Lung (tissue), 12 donors: ENCODE data around the gene NHS. TPM values are rescaled to one million over a fixed set of nuclear protein-coding genes. Genes with fewer than 3 reads are reported as not detected.
A peak's percentile ranks its signal among the peaks of the same experiment; 100 is the strongest.

Source experiments
- ATAC-seq: fragments of 200-7000 bp; cut with Tn5 transposase; one replicate; pipeline ENCODE4 v1.9.1; 2020; ENCODE audit warnings: moderate number of reproducible peaks; ENCODE audit not compliant: insufficient read depth, low FRiP score
- DNase-seq, 3 donors: peaks; one replicate each; pipeline ENCODE4 v3.0.0-alpha.2; 2013 to 2017
- H3K27ac ChIP-seq, 2 donors: one replicate each; pipeline ENCODE4 v1.5.1; 2013; ENCODE audit warnings: mild to moderate bottlenecking in 2 of 2, moderate library complexity in 2 of 2, control low read depth in 1 of 2, inconsistent platforms in 1 of 2, low read depth in 1 of 2, low read length in 1 of 2
- H3K27me3 ChIP-seq, 3 donors: one replicate each; pipeline ENCODE4 v1.5.1; 2013; ENCODE audit warnings: low read length in 2 of 3; ENCODE audit not compliant: control insufficient read depth in 3 of 3, insufficient read depth in 3 of 3
- H3K36me3 ChIP-seq, 4 donors: one replicate each; pipeline ENCODE4 v1.5.1; 2013; ENCODE audit warnings: low read length in 4 of 4, mild to moderate bottlenecking in 1 of 4, moderate library complexity in 1 of 4; ENCODE audit not compliant: control insufficient read depth in 4 of 4, insufficient read depth in 4 of 4
- H3K4me1 ChIP-seq, 5 donors: one replicate each; pipeline ENCODE4 v1.5.1; 2013; ENCODE audit warnings: low read length in 5 of 5, mild to moderate bottlenecking in 2 of 5, moderate library complexity in 1 of 5; ENCODE audit not compliant: control insufficient read depth in 5 of 5, insufficient read depth in 5 of 5
- H3K4me3 ChIP-seq: one replicate; pipeline ENCODE4 v1.5.1; 2013; ENCODE audit warnings: mild to moderate bottlenecking, control low read depth, moderate library complexity
- H3K9ac ChIP-seq, 2 donors: one replicate each; pipeline ENCODE4 v1.5.1; 2013; ENCODE audit warnings: low read length in 2 of 2, control low read depth in 1 of 2; ENCODE audit not compliant: insufficient read depth in 1 of 2
- H3K9me3 ChIP-seq, 4 donors: one replicate each; pipeline ENCODE4 v1.5.1; 2013; ENCODE audit warnings: low read length in 3 of 4, mild to moderate bottlenecking in 1 of 4, moderate library complexity in 1 of 4; ENCODE audit not compliant: control insufficient read depth in 4 of 4, insufficient read depth in 3 of 4
- CTCF ChIP-seq: IDR thresholded peaks from 2 replicates; pipeline ENCODE4 v1.5.1; 2012; ENCODE audit warnings: mild to moderate bottlenecking; ENCODE audit errors: control extremely low read depth, extremely low read depth
- WGBS, 2 donors: extraction: QIAGEN DNeasy Blood & Tissue Kit; methylation state at CpG; one replicate each; pipeline ENCODE4 v1.1.7; 2013; 5-methylcytosine and 5-hydroxymethylcytosine counted together
- polyA plus RNA-seq, 2 donors: library from polyadenylated mRNA; stranded (reverse); fragments of 200-250 nt; gene quantifications; one replicate each; pipeline ENCODE4 v1.2.1, GENCODE V29; 2013
- total RNA-seq, 2 donors: library from RNA; depleted of rRNA in 1 of 2; stranded (reverse); fragments of >200 nt in 1 of 2; gene quantifications; one replicate each; pipeline ENCODE4 v1.2.1, GENCODE V29; 2014 to 2021
- donor health status: control.
- donor health status: control.
- donor health status: Bipolar disorder and iron deficiency.
- donor health status: healthy.
- donor health status: DM: yes; HTN: yes; CAD: no.

NHS gene
- total and polyA plus RNA-seq, 4 donors, result 0.46 to 2.0 (median 1.4) TPM

- Histone ChIP-seq H3K9ac (no peak overlapping the region), H3K27me3 (peaks cover 0 to 49% (median 18%) of the 10 kb centered on the region in 3 donors), H3K4me1 (peaks cover 0 to 22% (median under 1%) of the 10 kb centered on the region in 5 donors), H3K36me3 (no peaks in the 10 kb centered on the region), H3K9me3 (peaks cover 0 to 2% (median 0%) of the 10 kb centered on the region in 4 donors), H3K4me3 (no peak overlapping the region), H3K27ac (no peak overlapping the region)
- 35 to 40% methylated on average over 8 of the region's 8 CpGs for WGBS, 2 donors
- DNase-seq, result peak in 2 of 3 donors; percentile 75 to 88
- ATAC-seq, result peak; percentile 59
- TF ChIP-seq CTCF, result no peak
Measured at GRCh38 chrX:17559728-17560379, 184.9 kb downstream of the NHS start.

DNA sequence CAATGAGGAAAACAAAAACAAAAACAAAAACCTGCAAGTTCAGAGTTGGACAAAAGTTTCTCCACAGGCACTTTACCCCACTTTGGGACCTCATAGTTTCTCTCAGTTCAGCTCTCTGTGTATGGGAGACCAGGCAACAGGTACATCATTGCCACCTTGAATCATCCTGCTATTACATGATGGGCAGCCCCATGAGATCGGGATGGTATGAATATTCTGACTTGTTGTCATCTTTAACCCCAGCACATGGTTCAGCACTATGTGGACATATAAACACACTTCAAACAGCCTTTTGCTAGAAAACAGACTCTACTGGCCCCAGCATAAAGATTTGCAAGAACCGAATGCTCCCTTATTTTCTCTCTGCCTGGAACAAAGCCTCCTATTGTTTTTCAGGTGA lies 185.4 kb downstream of the NHS start:
- H3K27me3 ChIP-seq, result peaks cover 0 to 49% (median 17%) of the 10 kb centered on the region in 3 donors
- no peak overlapping the region for H3K9ac ChIP-seq
- no peaks in the 10 kb centered on the region for H3K36me3 ChIP-seq
- DNase-seq, result no peak
- H3K4me3 ChIP-seq, result no peak overlapping the region
- H3K4me1 ChIP-seq, result peaks cover 0 to 18% (median 3%) of the 10 kb centered on the region in 5 donors
- H3K9me3 ChIP-seq, result peaks cover 0 to 4% (median 0%) of the 10 kb centered on the region in 4 donors
- no peak overlapping the region for H3K27ac ChIP-seq
- TF ChIP-seq CTCF, result no peak
- WGBS, 2 donors, result 70 to 79% methylated on average over 2 of the region's 2 CpGs
- no peak for ATAC-seq

DNA sequence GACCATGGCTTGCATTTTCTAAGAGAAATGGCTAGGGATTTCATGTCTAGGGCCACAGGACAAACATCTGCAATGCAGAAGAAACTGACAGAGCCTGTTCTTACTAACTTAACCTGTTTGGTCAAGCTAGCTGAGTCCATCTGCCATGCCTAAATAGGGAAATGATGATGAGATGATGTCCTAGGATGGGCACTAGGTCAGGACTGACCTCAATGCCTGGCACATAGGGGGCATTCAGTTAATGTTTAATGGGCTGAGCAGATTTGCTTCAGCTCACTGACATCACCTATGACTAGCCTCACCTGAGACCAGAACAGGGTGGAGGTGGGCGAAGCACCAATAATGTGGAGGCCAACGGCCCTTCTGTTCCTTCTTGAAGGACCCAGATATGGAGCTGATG lies 188.1 kb downstream of the NHS start:
- Histone ChIP-seq H3K27ac (no peak overlapping the region), H3K27me3 (peaks cover 0 to 54% (median 7%) of the 10 kb centered on the region in 3 donors), H3K4me1 (peaks cover 0 to 17% (median 5%) of the 10 kb centered on the region in 5 donors), H3K4me3 (no peak overlapping the region), H3K9ac (no peak overlapping the region), H3K36me3 (no peaks in the 10 kb centered on the region), H3K9me3 (peaks cover 0 to 5% (median 0%) of the 10 kb centered on the region in 4 donors)
- DNase-seq, result no peak
- no peak for ATAC-seq
- no peak for TF ChIP-seq CTCF
- 87% methylated on average over 2 of the region's 2 CpGs for WGBS, 2 donors
